Ascending aorta (tissue), 2 donors: Measurements from ENCODE around the gene CEP112. TPM values are rescaled to one million over a fixed set of nuclear protein-coding genes. Genes with fewer than 3 reads are reported as not detected.
"Not testable (repeated sequence)": the region's sequence is repeated elsewhere in the genome, so short reads cannot be mapped to it uniquely, and the experiment has no call there.

Source experiments
- DNase-seq, 2 donors: peaks; one replicate each; pipeline ENCODE4 v3.0.0-alpha.2; 2019; ENCODE audit warnings: low spot score in 2 of 2
- H3K27ac ChIP-seq, 2 donors: fragments of 200-600 bp; sonication (generic); one replicate each; pipeline ENCODE4 v1.5.1; 2016 to 2017; ENCODE audit warnings: mild to moderate bottlenecking in 1 of 2
- H3K27me3 ChIP-seq: fragments of 200-600 bp; sonication (generic); one replicate; pipeline ENCODE4 v1.5.1; 2017
- H3K36me3 ChIP-seq, 2 donors: fragments of 200-600 bp; sonication (generic); one replicate each; pipeline ENCODE4 v1.5.1; 2016
- H3K4me1 ChIP-seq, 2 donors: fragments of 200-600 bp; sonication (generic); one replicate each; pipeline ENCODE4 v1.5.1; 2016 to 2017; ENCODE audit warnings: mild to moderate bottlenecking in 1 of 2
- H3K4me3 ChIP-seq, 2 donors: fragments of 200-600 bp; sonication (generic); one replicate each; pipeline ENCODE4 v1.5.1; 2016 to 2017; ENCODE audit warnings: mild to moderate bottlenecking in 1 of 2
- H3K9me3 ChIP-seq, 2 donors: fragments of 200-600 bp; sonication (generic); one replicate each; pipeline ENCODE4 v1.5.1; 2016
- intact Hi-C: fragments of 100-400 bp; cut with DNase I; formaldehyde crosslinking; loops from one replicate; pipeline ENCODE4 v1.15.1; 2023
- total RNA-seq: library from RNA; depleted of rRNA; stranded (reverse); fragments of >200 nt; gene quantifications from one replicate; pipeline ENCODE4 v1.1.0, GENCODE V29; 2016
- TF ChIP-seq, protein P1 (sequence below), 3 experiments: fragments of 200-600 bp in 2 of 3; fragments of 450-650 bp in 1 of 3; sonication (generic) in 2 of 3; IDR thresholded peaks; one replicate each; pipeline ENCODE4 v1.5.1; 2016 to 2019; ENCODE audit warnings: antibody characterized with exemption in 3 of 3, mild to moderate bottlenecking in 1 of 3, moderate library complexity in 1 of 3

Gene CEP112
- total RNA-seq, 1 donor from 2014 or later, result 11.4 TPM

- no peak overlapping the region for H3K4me3 ChIP-seq
- DNase-seq, result no peak
- H3K27ac ChIP-seq, result no peak overlapping the region
- no peaks in the 10 kb centered on the region for H3K36me3 ChIP-seq
- H3K9me3 ChIP-seq, result no peaks in the 10 kb centered on the region
- TF ChIP-seq, protein P1, sequence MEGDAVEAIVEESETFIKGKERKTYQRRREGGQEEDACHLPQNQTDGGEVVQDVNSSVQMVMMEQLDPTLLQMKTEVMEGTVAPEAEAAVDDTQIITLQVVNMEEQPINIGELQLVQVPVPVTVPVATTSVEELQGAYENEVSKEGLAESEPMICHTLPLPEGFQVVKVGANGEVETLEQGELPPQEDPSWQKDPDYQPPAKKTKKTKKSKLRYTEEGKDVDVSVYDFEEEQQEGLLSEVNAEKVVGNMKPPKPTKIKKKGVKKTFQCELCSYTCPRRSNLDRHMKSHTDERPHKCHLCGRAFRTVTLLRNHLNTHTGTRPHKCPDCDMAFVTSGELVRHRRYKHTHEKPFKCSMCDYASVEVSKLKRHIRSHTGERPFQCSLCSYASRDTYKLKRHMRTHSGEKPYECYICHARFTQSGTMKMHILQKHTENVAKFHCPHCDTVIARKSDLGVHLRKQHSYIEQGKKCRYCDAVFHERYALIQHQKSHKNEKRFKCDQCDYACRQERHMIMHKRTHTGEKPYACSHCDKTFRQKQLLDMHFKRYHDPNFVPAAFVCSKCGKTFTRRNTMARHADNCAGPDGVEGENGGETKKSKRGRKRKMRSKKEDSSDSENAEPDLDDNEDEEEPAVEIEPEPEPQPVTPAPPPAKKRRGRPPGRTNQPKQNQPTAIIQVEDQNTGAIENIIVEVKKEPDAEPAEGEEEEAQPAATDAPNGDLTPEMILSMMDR (IDR thresholded peaks at IDR 0.05), result no peak
- H3K4me1 ChIP-seq, result no peaks in the 10 kb centered on the region
- intact Hi-C loops, result no loop called here
- no peaks in the 10 kb centered on the region for H3K27me3 ChIP-seq
Measured at GRCh38 chr17:65811043-65811442, 380.9 kb downstream of the CEP112 start.

GRCh38 chr17:65809366-65809765 is 382.6 kb downstream of the CEP112 start:
- no peak for DNase-seq
- intact Hi-C loops, result no loop called here
- Histone ChIP-seq H3K27ac (no peak overlapping the region), H3K9me3 (no peaks in the 10 kb centered on the region), H3K4me3 (no peak overlapping the region), H3K27me3 (no peaks in the 10 kb centered on the region), H3K4me1 (no peaks in the 10 kb centered on the region), H3K36me3 (no peaks in the 10 kb centered on the region)
- TF ChIP-seq, protein P1 (IDR thresholded peaks at IDR 0.05), result no peak

DNA sequence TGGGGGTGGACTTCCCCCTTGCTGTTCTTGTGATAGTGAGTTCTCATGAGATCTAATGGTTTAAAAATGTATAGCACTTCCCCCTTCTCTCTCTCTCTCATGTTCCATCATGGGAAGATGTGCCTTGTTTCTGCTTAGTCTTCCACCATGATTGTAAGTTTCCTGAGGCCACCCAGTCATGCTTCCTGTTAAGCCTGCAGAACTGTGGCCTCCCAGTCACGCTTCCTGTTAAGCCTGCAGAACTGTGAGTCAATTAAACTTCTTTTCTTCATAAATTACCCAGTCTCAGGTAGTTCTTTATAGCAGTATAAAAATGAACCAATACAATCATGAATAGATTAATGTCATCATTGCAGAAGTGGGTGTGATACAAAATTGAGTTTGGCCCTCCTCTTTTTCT is 383.4 kb downstream of the CEP112 start:
- intact Hi-C loops, H3K27me3 ChIP-seq, H3K27ac ChIP-seq: not testable (repeated sequence)

DNA sequence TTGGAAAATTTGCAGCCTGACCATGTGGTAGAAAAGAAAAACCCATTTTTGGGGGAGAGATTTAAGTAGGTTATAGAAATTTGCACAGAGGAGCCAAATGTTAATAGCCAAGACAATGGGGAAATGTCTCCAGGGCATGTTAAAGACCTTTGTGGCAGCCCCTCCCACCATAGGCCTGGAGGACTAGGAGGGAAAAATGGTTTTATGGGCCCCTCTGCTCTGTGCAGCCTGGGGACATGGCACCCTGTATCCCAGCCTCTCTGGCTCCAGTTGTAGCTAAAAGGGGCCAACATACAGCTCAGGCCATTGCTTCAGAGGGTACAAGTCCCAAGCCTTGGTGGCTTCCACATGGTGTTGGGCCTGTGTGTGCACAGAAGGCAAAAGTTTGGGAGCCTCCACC is 384.6 kb downstream of the CEP112 start:
- TF ChIP-seq, protein P1 (IDR thresholded peaks at IDR 0.05), result no peak
- Histone ChIP-seq H3K27me3 (no peaks in the 10 kb centered on the region), H3K4me3 (no peak overlapping the region), H3K9me3 (peaks cover 0 to 5% of the 10 kb centered on the region in 2 donors), H3K4me1 (no peaks in the 10 kb centered on the region), H3K36me3 (no peaks in the 10 kb centered on the region), H3K27ac (no peak overlapping the region)
- no peak for DNase-seq
- intact Hi-C loops, result no loop called here

More for the DNA sequence above, 383.4 kb downstream of the CEP112 start:
- not testable (repeated sequence) for H3K4me3 ChIP-seq, H3K36me3 ChIP-seq, DNase-seq, H3K9me3 ChIP-seq, H3K4me1 ChIP-seq

- Histone ChIP-seq H3K27me3 (no peaks in the 10 kb centered on the region), H3K27ac (no peak overlapping the region), H3K4me3 (no peak overlapping the region), H3K36me3 (no peaks in the 10 kb centered on the region), H3K9me3 (peaks cover 0 to 23% of the 10 kb centered on the region in 2 donors), H3K4me1 (no peaks in the 10 kb centered on the region)
- TF ChIP-seq, protein P1 (IDR thresholded peaks at IDR 0.05), result no peak
- intact Hi-C loops, result no loop called here
- no peak for DNase-seq
Measured at GRCh38 chr17:65801513-65801912, 390.4 kb downstream of the CEP112 start.

DNA sequence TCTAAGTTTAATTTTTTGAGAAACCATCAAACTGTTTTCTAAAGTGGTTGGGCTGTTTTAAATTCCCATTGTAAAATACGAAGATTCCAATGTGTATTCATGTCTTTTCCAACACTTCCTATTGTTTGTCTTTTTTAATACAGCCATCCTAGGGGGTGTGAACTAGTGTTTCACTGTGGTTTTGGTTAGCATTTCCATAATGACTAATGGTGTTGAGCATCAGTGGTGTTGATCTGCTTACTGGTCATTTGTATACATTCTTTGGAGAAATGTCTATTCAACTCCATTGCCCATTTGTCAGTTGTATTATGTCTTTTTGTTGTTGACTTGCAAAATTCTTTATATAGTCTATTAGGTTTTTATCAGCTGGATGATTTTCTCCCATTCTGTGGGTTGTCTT is 391.3 kb downstream of the CEP112 start:
- Histone ChIP-seq H3K27me3 (no peaks in the 10 kb centered on the region), H3K4me1 (no peaks in the 10 kb centered on the region), H3K4me3 (no peak overlapping the region), H3K27ac (no peak overlapping the region), H3K36me3 (no peaks in the 10 kb centered on the region), H3K9me3 (peaks cover 0 to 23% of the 10 kb centered on the region in 2 donors)
- intact Hi-C loops, result no loop called here
- DNase-seq, result no peak
- TF ChIP-seq, protein P1 (IDR thresholded peaks at IDR 0.05), result no peak
